G401 (cell line): ENCODE data around the gene ZNF487. TPM values are rescaled to one million over a fixed set of nuclear protein-coding genes. Genes with fewer than 3 reads are reported as not detected.

ENCODE experiments used
- DNase-seq: peaks from one replicate; pipeline ENCODE4 v3.0.0-alpha.2; 2015; ENCODE audit warnings: low spot score
- in situ Hi-C: cut with HindIII; loops from 2 replicates; pipeline ENCODE4 v1.10.0; 2016; ENCODE audit warnings: low sequenced_read_pairs, mixed read lengths
- total RNA-seq: library from RNA; depleted of rRNA; stranded (reverse); fragments of >200 nt; shearing (Covaris generic); gene quantifications from 2 replicates; pipeline ENCODE4 v1.2.3, GENCODE V29; 2014; rRNA removed

ZNF487 gene
- total RNA-seq, 1 experiment from 2014 or later, result 10.5 TPM

DNA sequence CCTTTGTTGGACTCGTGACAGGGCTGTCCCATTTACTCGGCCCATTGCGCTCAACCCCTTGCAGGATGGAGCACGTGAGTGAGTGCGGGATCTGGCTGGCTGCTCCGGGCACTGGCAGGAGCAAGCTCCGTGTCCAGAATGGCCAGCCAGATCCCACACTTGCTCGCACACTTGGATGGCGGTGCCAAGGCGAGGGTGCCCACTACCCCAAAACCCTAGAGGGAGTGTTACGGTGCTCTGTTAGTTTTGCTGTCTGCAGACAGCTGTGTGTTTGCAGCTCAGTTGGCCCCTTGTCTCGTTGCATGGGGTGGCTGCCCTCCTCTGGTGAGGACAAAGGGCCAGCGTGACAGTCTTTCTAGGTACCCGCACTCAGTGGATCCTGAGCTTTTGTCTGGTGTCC, 34.2 kb downstream of the ZNF487 start:
- in situ Hi-C loops, result no loop called here
- no peak for DNase-seq

DNA sequence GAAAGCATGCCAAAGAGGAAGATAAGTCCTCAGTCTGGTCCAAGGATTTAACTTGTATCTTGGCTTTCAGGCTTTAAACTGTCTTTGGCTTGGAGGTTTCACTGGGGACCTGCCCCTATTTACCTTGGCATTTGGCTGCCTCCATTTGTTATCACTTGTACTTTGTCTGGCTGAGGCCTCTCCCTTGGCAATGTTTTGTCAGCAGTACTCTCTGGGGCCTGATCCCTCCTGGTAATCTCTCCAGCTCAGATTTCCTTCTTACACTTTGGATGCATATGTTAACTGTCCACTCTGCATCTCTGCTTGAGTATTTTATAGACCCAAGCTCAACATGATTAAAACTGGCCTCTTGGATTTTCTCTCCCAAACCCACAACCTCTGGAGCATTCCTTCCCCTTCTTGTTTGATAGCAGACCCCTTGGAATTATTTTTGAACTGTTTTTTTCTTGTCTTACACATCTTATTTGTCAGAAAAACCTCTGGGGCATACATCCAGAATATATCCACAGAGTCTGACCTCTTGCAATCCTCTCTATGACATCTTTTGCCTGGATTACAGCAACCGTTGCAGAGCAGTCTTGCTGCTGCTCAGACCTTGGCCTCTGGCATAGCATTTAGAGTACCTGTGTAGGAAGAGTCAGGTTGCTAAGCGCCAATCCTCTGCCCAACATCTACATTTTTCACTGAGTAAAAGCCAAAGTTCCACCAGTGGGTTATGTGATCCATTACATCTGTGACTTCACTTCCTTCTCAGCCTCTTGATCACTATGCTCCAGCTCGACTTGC, 35.2 kb downstream of the ZNF487 start:
- in situ Hi-C loops, result no loop called here
- no peak for DNase-seq

DNA sequence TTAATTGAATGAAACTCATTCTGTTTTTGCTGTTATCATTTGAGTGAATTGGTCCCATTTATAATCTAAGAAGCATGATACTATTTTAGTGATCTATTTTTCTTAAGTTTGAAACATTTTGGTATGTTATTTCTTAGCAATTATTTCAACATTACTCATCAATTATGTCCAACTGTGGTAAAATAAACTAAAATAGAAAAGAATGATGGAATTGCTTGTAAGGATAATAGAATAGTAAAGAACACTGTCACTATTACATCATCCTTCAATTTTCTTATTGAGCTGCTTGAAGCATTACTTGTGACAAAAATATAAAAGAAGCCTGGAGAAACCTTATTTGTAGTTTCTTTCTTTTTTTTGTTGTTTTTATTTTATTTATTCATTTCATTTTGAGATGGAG, 42.4 kb downstream of the ZNF487 start:
- in situ Hi-C loops, result no loop called here
- DNase-seq, result no peak

DNA sequence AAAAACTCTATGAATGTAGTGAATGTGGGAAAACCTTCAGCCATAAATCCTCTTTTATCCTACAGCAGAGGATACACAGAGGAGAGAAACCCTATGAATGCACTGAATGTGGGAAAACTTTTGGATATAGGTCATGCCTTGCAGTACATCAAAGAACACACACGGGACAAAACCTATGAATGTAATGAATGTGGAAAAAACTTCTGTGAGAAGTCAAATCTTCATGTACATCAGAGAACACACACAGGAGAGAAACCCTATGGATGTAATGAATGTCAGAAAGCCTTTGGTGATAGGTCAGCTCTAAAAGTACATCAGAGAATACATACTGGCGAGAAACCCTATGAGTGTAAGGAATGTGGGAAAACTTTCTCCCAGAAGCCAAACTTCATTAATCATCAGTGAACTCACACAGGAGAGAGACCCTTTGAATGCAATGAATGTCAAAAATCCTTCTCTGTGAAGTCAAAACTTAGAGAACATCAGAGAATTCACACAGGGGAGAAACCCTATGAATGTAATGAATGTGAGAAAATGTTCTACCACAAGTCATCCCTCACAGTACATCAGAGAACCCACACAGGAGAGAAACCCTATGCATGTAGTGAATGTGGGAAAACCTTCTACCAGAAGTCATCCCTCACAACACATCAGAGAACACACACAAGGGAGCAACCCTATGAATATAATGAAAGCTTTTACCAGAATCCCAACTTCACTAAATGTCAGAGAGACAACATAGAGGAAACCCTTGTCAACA, 45.6 kb downstream of the ZNF487 start:
- in situ Hi-C loops, result no loop called here
- no peak for DNase-seq

DNA sequence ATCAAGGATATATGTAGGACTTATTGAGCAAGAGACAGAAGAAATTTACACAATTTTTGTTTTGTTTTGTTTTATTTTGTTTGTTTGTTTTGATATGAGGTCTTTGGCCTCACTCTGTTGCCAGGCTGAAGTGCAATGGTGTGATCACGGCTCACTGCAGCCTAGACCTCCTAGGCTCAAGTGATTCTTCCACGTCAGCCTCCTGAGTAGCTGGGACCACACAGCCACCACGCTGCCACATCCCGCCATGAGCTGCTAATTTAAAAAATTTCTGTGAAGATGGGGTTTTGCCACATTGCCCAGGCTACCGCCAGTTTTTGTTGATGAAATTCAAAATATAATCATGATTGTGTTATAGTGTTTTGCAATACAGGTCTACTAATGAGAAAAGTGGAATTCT, 54.9 kb downstream of the ZNF487 start:
- DNase-seq, result no peak
- in situ Hi-C loops, result no loop called here

DNA sequence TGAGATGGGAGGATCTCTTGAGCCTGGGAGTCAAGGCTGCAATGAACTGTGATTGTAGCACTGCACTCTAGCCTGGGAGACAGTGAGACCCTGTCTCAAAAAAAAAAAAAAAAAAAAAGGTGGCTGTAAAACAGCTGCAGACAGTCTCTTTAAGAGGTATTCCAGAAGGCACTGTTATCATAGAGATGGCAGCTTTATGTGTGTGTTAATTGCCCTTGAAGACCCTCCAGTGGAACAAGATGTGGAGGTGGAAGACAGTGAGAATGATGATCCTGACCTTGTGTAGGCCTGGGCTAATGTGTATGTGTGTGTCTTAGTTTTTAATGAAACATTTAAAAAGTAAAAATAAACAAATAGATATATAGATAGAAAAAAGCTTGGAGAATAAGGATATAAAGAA, 66.0 kb downstream of the ZNF487 start:
- DNase-seq, result no peak
- in situ Hi-C loops, result no loop called here

DNA sequence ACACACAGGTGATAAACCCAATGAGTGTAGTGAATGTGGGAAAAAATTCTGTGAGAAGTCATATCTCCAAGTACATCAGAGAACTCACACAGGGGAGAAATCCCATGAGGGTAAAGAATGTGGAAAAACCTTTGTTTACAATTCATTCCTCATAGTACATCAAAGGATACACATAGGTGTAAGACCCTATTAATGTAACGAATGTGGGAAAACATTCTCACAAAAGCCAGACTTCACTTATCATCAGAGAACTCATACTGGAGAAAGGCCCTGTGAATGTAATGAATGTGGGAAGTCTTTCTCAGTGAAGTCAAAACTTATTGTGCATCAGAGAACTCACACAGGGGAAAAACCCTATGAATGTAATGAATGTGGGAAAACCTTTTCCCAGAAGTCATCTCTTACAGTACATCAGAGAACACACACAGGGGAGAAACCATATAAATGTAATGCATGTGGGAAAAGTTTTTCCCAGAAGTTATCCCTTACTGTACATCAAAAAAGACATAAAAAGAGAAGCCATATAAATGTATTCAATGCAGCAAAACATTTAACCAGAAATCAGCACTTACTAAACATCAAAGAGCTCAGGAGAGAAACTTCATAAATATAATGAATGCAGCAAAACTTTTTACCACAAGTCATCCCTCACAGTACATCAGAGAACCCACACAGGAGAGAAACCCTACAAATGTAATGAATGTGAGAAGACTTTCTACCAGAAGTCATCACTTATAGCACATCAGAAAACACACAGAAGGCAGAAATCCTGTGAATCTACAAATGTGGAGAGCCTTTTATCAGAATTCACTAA, 87.7 kb downstream of the ZNF487 start:
- in situ Hi-C loops, result no loop called here
- no peak for DNase-seq

Other genes starting within 250 kb of the ZNF487 start
- gene RASGEF1A, start 170.0 kb upstream of the ZNF487 start, total RNA-seq, result 14.9 and 18.0 TPM in 2 replicates
- not detected in 2 replicates for gene FXYD4, start 65.5 kb upstream of the ZNF487 start, total RNA-seq
- gene HNRNPF, start 27.9 kb upstream of the ZNF487 start, total RNA-seq, result 344 and 404 TPM in 2 replicates
- gene ZNF239, start 137.5 kb downstream of the ZNF487 start, total RNA-seq, result 3.3 and 14.3 TPM in 2 replicates
- gene ZNF485, start 169.3 kb downstream of the ZNF487 start, total RNA-seq, result 0.80 and 1.9 TPM in 2 replicates
- gene ZNF32, start 211.8 kb downstream of the ZNF487 start, total RNA-seq, result 15.9 and 22.9 TPM in 2 replicates